AG08395 (cell line): Measurements from ENCODE around the gene PCAT7.
"Not testable (repeated sequence)": the region's sequence is repeated elsewhere in the genome, so short reads cannot be mapped to it uniquely, and the experiment has no call there.

ENCODE experiments used
- DNase-seq: peaks from one replicate; pipeline ENCODE4 v3.0.0; 2012; ENCODE audit warnings: mixed read lengths, low spot score

Gene PCAT7

DNA sequence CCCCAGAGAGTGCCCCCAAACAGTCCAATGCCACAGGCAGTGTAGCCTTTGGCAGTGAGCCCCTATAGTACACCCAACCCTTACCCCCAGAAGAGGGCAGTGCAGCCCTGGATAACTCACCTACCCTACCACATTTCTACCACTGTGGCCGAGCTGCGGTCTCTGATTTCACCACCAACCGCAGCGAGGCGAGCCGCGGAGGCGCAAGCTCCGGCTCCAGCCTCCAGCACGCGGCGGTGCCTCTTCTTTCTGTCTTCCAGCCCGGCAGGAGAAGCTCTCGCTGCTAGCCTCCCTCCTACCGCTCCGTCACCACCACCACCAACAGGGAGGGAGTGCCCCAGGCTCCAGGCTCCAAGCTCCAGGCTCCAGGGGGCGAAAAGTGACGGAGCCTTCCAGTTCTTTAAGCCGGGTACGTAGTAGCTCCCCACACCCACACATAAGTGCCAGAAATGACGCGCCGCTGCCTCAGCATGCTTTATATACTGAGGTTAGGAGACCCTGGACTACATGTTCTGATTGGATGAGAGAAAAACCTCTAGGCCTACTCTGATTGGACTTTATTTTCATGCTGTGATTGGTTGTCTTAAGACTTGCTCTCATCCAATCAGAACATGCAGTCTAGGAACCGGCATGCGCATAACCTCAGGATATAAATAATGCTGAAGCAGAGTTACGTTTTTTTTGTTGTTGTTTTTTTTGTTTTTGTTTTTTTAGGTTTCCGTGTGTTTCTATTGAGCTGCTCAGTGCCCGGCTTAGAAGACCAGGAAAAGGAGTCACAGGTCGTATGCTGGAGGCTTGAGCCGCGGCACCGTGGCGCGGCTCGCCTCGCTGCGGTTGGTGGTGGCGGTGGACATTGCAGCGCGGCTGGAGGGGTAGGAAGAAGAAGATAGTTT is at the start of gene PCAT7:
PCAT7 (plus strand) TSS at position 645 of the 893 bp plus-strand sequence.
- peak; percentile 20 for DNase-seq

- DNase-seq = not testable (repeated sequence)
Measured at GRCh38 chr9:94506370-94506769, 48.5 kb upstream of the PCAT7 start.

DNA sequence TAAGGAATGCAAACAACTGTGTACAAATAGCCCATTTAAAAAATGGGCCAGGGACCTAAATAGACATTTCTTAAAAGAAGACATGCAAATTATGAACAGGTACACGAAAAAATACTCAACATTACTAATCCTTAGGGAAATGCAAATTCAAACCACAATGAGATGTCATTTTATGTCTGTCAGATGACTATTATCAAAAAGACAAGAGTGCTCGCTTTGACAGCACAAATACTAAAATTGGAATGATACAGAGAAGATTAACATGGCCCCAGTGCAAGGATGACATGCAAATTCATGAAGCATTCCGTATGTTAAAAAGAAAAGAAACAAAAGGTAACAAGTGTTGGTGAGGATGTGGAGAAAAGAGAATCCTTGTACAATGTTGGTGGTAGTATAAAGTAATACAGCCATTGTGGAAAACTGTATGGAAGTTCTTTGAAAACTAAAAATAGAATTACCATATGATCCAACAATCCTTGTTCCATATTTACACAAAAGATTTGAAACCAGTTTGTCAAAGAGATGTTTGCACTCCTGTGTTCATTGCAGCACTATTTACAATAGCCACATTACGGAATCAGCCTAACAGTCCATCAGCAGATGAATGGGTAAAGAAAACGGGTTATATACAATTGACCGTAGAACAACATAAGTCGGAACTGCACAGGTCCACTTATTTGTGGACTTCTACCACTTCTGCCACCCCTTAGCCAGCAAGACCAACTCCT is 47.2 kb upstream of the PCAT7 start:
- DNase-seq = no peak

DNA sequence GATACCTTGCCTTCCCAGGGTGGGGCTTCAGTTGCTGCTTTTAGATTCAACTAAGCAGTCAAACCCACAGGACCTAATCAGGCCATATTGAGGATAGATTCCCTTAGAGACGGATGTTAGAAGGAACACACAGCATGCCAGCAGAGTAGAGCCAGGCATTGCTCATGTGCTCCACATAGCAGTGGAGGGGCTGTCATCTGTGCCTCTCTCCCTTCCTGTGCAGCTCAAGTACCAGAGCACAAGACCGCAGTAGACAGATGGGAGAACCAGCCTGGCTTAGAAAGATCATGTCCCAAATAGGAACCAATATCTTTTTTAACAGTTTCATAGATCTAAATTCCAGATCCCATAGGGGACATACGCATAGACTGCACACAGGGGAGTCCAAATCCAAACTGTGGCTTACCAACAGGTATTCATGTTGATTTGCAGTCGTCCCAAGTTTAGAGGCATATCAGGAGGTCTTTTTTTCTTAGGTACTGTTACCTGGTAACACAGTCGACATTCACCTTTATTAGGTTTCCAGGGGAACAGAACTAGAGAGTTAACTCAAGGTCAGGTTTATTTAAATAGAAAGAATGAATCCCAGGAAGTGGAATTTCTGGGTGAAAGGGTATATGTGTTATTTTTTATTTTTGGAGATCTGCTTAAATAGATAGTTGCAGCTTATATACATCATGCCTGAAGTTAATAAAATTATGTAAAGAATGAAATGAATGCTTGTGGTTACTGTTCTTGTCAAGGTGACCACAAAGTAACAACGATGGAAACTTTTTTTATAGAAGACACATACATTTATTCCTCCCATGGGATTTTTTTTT is 43.5 kb upstream of the PCAT7 start:
- DNase-seq = no peak

DNA sequence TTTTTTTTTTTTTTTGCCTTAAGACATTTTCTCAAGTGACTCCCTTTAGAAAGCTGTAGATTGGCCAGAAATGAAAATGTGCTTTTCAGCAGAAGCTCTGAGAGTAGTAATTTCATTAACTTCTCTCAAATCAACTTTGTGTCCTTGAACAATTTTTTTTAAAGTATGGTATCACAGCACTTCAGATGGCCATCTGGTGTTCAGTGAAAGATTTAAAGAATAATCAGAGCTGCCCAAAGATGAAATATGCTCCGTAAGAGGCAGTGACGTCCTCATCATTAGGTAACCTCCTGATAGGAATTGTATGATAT is 43.0 kb upstream of the PCAT7 start:
- DNase-seq = no peak

DNA sequence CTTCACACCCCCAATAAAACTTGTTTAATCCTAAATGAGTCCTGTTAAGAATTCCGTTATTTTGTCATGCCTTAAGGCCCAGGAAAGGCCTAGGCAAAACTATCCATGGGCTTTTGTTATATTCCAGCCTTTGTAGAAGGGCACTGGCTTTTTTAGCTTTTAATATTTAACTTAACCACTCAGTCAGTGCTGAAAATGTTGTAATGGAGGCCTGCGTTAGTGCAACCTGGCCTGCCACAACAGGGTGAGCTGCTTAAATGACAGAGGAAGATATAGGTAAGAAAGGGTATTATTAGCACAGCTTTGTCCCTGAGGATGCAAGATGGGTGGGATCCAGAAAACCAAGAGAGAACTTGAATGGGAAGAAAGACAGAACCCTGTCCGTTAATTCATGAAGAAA is 40.2 kb upstream of the PCAT7 start:
- DNase-seq = no peak

GRCh38 chr9:94517254-94517653 is 37.6 kb upstream of the PCAT7 start:
- DNase-seq = no peak

GRCh38 chr9:94525396-94526035 is 29.4 kb upstream of the PCAT7 start:
- DNase-seq = no peak

DNA sequence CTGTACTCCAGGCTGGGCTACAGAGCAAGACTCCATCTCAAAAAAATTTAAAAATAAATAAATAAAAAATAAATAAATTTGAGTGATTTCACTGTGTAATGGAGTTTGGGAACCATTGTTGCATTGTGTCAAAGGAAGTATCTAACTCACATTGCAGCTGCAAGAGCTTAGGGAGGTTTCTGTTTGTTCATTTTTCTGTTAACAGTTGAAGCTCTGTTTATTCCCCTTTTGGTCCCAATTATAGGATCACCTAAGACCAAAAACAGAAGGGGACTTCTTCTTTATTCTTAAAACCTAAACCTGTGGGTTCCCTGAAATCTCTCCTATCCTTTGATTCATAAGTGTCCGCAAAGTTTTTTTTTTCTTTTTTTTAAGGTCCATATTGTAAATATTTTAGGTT is 28.6 kb upstream of the PCAT7 start:
- no peak for DNase-seq

- no peak for DNase-seq
Measured at GRCh38 chr9:94526951-94527350, 27.9 kb upstream of the PCAT7 start.

GRCh38 chr9:94528886-94529285 is 26.0 kb upstream of the PCAT7 start:
- no peak for DNase-seq

GRCh38 chr9:94533155-94533554 is 21.7 kb upstream of the PCAT7 start:
- DNase-seq = no peak

DNA sequence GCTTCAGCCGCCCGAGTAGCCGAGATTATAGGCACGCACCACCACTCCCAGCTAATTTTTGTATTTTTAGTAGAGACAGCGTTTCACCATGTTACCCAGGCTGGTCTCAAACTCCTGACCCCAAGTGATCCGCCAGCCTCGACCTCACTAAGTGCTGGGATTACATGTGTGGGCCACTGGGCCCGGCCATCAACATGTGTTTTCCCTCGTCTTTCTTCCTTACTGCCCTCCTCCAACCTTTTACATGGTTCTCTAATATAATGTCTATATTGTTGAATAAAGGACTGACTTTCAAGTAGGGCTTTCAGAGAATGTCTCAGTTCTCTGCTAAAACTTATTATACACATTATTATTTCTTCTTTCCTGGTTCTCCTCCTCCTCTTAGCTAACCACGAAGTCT is 21.3 kb upstream of the PCAT7 start:
- no peak for DNase-seq

- peak; percentile 31 for DNase-seq
Measured at GRCh38 chr9:94534901-94535300, 20.0 kb upstream of the PCAT7 start.

DNA sequence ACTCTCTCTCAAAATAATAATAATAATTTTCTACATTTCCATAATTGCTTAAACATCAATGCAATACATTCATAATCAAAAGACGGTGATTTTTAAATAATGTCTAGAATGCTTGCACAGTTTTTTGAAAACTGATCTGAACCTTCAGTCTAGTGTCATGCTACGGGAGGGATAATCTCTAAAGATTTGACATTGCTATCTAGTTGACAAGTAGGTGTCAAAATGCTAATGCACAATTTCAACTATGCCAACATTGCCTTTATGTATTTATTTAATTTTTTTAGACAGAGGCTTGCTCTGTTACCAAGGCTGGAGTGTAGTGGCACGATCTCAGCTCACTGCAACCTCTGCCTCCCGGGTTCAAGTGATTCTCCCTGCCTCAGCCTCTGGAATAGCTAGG is 16.0 kb upstream of the PCAT7 start:
- DNase-seq = no peak

- not testable (repeated sequence) for DNase-seq
Measured at GRCh38 chr9:94544335-94544734, 10.5 kb upstream of the PCAT7 start.

DNA sequence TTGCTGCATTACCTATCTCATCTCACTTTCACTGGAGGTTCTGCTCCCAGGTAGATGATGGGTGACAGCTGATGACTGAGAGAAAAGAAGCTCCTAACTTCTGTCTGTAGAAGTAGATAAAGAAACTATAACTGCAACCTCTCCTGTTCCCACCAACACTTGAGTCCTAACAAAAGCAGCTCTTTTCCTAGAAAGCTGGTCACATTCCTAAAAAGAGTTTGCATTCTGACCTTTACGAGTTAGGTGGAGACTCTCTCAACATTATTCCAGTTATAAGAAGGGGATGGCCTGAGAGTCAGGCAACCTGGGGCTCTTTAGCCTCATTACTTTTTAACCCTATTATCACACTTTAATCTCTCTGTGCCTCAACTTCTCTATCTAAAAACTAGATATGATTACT is 8.9 kb upstream of the PCAT7 start:
- no peak for DNase-seq

GRCh38 chr9:94553029-94553938 is 1.6 kb upstream of the PCAT7 start:
- no peak for DNase-seq

DNA sequence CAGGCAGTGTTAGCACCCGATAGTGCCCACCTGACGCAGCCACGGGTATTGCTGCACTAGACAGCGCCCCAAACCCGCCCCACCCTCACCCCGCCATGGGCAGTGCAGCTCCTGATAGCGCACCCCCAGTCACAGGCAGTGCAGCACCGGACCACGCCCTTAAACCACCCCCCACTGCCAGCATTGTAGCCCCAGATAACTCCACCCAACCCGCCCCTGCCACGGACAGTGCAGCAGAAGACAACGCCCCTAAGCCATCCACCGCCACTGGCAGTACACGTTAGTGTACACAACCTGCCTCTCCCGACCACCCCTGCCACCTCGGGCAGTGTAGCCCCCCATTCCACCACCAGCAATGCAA is 825 bp upstream of the PCAT7 start:
- DNase-seq = no peak

- DNase-seq = no peak
Measured at GRCh38 chr9:94557376-94557775, 2.5 kb downstream of the PCAT7 start.

- no peak for DNase-seq
Measured at GRCh38 chr9:94560237-94560636, 5.4 kb downstream of the PCAT7 start.
